Peyer's patch (tissue), 4 donors: Measurements from ENCODE around the gene DLGAP5.

Source experiments
- POLR2A ChIP-seq, 2 donors: fragments of 450-650 bp; IDR thresholded peaks; one replicate each; pipeline ENCODE4 v1.5.1; 2017; ENCODE audit warnings: antibody characterized with exemption in 2 of 2, mild to moderate bottlenecking in 2 of 2, moderate library complexity in 2 of 2
- TF ChIP-seq, protein P1 (sequence below), 6 experiments: fragments of 450-650 bp in 4 of 6; fragments of 200-600 bp in 2 of 6; sonication (generic) in 1 of 6; IDR thresholded peaks; one replicate each; pipeline ENCODE4 v1.5.1; 2017 to 2019; ENCODE audit warnings: antibody characterized with exemption in 6 of 6, mild to moderate bottlenecking in 3 of 6, moderate library complexity in 1 of 6

DNA sequence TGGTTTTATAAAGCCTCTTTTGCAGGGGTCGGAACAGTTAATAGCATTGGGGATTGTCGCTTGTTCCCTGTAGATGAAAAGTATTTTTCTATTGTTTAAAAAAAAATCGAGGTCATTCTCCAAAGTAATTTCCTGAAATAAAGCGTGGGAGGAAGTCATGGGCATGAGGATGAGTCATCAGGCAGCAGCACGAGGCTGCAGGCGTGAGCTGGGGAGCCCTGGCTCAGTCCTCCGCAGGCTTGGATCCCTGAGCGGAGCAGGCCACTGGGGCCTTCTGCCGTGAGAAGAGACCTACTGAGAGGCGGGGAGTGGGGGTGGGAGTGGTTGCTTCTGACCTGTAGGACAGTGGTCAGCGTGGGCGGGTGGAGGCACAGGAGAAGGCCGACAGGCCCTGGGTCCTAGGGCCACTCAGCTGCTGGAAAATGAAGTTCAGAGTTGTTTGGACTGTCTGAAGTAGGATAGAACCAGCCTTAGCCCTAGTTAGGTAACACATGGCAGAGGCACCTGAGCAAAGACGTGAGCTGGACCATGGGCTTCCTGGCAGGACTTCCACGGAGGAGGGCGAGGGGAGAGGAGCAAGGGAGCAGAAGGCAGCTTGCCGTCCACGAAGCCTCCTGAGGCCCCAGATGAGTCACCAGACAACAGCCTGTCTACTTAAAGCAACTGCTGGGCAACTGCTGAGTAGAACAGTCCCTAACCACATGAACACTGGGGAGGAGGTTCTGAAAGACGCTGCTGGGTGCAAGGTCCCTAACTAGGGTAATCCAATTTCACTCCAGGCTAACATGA lies 83.4 kb downstream of the DLGAP5 start:
- TF ChIP-seq POLR2A (IDR thresholded peaks at IDR 0.05), result peak; percentile 61 to 82
- TF ChIP-seq, protein P1, sequence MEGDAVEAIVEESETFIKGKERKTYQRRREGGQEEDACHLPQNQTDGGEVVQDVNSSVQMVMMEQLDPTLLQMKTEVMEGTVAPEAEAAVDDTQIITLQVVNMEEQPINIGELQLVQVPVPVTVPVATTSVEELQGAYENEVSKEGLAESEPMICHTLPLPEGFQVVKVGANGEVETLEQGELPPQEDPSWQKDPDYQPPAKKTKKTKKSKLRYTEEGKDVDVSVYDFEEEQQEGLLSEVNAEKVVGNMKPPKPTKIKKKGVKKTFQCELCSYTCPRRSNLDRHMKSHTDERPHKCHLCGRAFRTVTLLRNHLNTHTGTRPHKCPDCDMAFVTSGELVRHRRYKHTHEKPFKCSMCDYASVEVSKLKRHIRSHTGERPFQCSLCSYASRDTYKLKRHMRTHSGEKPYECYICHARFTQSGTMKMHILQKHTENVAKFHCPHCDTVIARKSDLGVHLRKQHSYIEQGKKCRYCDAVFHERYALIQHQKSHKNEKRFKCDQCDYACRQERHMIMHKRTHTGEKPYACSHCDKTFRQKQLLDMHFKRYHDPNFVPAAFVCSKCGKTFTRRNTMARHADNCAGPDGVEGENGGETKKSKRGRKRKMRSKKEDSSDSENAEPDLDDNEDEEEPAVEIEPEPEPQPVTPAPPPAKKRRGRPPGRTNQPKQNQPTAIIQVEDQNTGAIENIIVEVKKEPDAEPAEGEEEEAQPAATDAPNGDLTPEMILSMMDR (IDR thresholded peaks at IDR 0.05), result no peak
